IPS-15b (cell line): ENCODE results near the gene PCDHGA10.
"Not testable (repeated sequence)": the region's sequence is repeated elsewhere in the genome, so short reads cannot be mapped to it uniquely, and the experiment has no call there.

Experiments
- H3K27me3 ChIP-seq: one replicate; pipeline ENCODE4 v1.6.1; 2013; ENCODE audit warnings: low read length; ENCODE audit not compliant: control insufficient read depth, insufficient read depth
- H3K36me3 ChIP-seq: one replicate; pipeline ENCODE4 v1.6.1; 2013; ENCODE audit warnings: low read length; ENCODE audit not compliant: control insufficient read depth, insufficient read depth
- H3K4me1 ChIP-seq: one replicate; pipeline ENCODE4 v1.6.1; 2013; ENCODE audit warnings: mild to moderate bottlenecking, low read length; ENCODE audit not compliant: control insufficient read depth, insufficient read depth
- H3K4me3 ChIP-seq: one replicate; pipeline ENCODE4 v1.5.1; 2013; ENCODE audit warnings: low read depth, low read length
- H3K9ac ChIP-seq: one replicate; pipeline ENCODE4 v1.6.1; 2013; ENCODE audit warnings: low read depth, mild to moderate bottlenecking, low read length
- H3K9me3 ChIP-seq: one replicate; pipeline ENCODE4 v1.6.1; 2013; ENCODE audit warnings: mild to moderate bottlenecking, low read length; ENCODE audit not compliant: control insufficient read depth, insufficient read depth

The PCDHGA10 gene

GRCh38 chr5:141383345-141383744, 29.4 kb upstream of the PCDHGA10 start:
- Histone ChIP-seq H3K9ac (no peak overlapping the region), H3K27me3 (peaks cover 10% of the 10 kb centered on the region), H3K36me3 (peaks cover 2% of the 10 kb centered on the region), H3K4me3 (peak overlapping the region; percentile 75), H3K9me3 (peaks cover under 1% of the 10 kb centered on the region), H3K4me1 (no peaks in the 10 kb centered on the region)

- peaks cover 16% of the 10 kb centered on the region for H3K27me3 ChIP-seq
- H3K9ac ChIP-seq, result no peak overlapping the region
- peaks cover 10% of the 10 kb centered on the region for H3K9me3 ChIP-seq
- H3K4me1 ChIP-seq, result no peaks in the 10 kb centered on the region
- H3K36me3 ChIP-seq, result peaks cover 2% of the 10 kb centered on the region
- H3K4me3 ChIP-seq, result no peak overlapping the region
Measured at GRCh38 chr5:141384471-141385267, 28.1 kb upstream of the PCDHGA10 start.

- H3K36me3 ChIP-seq, H3K4me1 ChIP-seq, H3K9ac ChIP-seq: not testable (repeated sequence)
- H3K27me3 ChIP-seq, result peaks cover 16% of the 10 kb centered on the region
- H3K9me3 ChIP-seq, result peaks cover 11% of the 10 kb centered on the region
- peak within 1 kb of the TSS; percentile 65 for H3K4me3 ChIP-seq
Measured at GRCh38 chr5:141387557-141388311, 25.1 kb upstream of the PCDHGA10 start, which contains the start of gene PCDHGB4. PCDHGB4 (plus strand) TSS chr5:141387698; CDS start chr5:141387885, 187 bp downstream.

GRCh38 chr5:141388661-141389060, 24.1 kb upstream of the PCDHGA10 start:
- Histone ChIP-seq H3K36me3 (peaks cover 4% of the 10 kb centered on the region), H3K9me3 (peaks cover 11% of the 10 kb centered on the region), H3K9ac (no peak overlapping the region), H3K4me1 (no peaks in the 10 kb centered on the region), H3K27me3 (peaks cover 13% of the 10 kb centered on the region), H3K4me3 (peak overlapping the region; percentile 28)

- H3K9me3 ChIP-seq, result peaks cover 11% of the 10 kb centered on the region
- no peaks in the 10 kb centered on the region for H3K4me1 ChIP-seq
- H3K36me3 ChIP-seq, result peaks cover 4% of the 10 kb centered on the region
- no peak overlapping the region for H3K9ac ChIP-seq
- H3K27me3 ChIP-seq, result peaks cover 9% of the 10 kb centered on the region
- no peak overlapping the region for H3K4me3 ChIP-seq
Measured at GRCh38 chr5:141389153-141390042, 23.4 kb upstream of the PCDHGA10 start.

- H3K9me3 ChIP-seq, result peaks cover 11% of the 10 kb centered on the region
Measured at GRCh38 chr5:141392429-141393198, 20.2 kb upstream of the PCDHGA10 start, which contains the start of gene PCDHGA8. PCDHGA8 (plus strand) TSS chr5:141392633; CDS start chr5:141392814, 181 bp downstream.

DNA sequence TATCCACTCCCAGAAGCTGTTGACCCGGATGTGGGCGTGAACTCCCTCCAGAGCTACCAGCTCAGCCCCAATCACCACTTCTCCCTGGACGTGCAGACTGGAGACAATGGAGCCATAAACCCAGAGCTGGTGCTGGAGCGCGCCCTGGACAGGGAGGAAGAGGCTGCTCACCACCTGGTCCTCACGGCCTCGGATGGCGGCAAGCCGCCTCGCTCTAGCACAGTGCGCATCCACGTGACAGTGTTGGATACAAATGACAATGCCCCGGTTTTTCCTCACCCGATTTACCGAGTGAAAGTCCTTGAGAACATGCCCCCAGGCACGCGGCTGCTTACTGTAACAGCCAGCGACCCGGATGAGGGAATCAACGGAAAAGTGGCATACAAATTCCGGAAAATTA, 19.5 kb upstream of the PCDHGA10 start:
- Histone ChIP-seq H3K9me3 (peaks cover 11% of the 10 kb centered on the region), H3K9ac (no peak overlapping the region), H3K4me1 (no peaks in the 10 kb centered on the region), H3K4me3 (no peak overlapping the region), H3K27me3 (peaks cover 7% of the 10 kb centered on the region), H3K36me3 (peaks cover 4% of the 10 kb centered on the region)

More at GRCh38 chr5:141392429-141393198, 20.2 kb upstream of the PCDHGA10 start, which contains the start of gene PCDHGA8:
- peaks cover 9% of the 10 kb centered on the region for H3K27me3 ChIP-seq
- H3K4me1 ChIP-seq, result no peaks in the 10 kb centered on the region
- H3K9ac ChIP-seq, result no peak within 1 kb of the TSS
- no peak within 1 kb of the TSS for H3K4me3 ChIP-seq
- peaks cover 4% of the 10 kb centered on the region for H3K36me3 ChIP-seq

- H3K9ac ChIP-seq, H3K9me3 ChIP-seq, H3K4me1 ChIP-seq, H3K27me3 ChIP-seq, H3K36me3 ChIP-seq, H3K4me3 ChIP-seq: not testable (repeated sequence)
Measured at GRCh38 chr5:141394401-141395187, 18.2 kb upstream of the PCDHGA10 start.

DNA sequence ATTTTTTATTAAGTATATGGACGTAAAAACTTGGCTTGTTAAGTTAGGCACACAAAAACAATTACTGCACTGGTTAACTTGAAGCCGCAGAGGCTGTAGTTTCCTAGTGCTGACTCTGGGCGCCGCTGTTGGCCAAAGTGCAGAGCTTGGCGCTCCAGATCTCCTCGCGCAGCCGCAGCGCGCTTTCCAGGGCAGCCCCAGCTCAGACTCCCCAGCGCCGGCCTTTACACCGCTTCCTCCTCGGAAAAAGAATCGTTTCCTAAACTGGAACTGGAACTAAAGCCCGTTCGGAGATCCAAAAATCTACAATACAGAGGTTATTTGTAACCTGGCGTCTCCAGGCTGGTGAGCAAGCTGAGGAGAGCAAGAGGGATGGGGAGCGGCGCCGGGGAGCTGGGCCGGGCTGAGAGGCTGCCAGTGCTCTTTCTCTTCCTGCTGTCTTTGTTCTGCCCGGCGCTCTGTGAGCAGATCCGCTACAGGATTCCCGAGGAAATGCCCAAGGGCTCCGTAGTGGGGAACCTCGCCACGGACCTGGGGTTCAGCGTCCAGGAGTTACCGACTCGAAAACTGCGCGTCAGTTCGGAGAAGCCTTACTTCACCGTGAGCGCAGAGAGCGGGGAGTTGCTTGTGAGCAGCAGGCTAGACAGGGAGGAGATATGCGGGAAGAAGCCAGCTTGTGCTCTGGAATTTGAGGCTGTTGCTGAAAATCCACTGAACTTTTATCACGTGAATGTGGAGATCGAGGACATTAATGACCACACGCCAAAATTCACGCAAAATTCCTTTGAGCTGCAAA, 14.8 kb upstream of the PCDHGA10 start, which contains the start of gene PCDHGB5:
TSS of gene PCDHGB5 (plus strand) at position 192 of the 796 bp plus-strand sequence. CDS start at position 373, 181 bp downstream.
- peak within 1 kb of the TSS; percentile 24 for H3K9ac ChIP-seq
- peak within 1 kb of the TSS; percentile 30 for H3K4me3 ChIP-seq
- H3K9me3 ChIP-seq, H3K36me3 ChIP-seq, H3K4me1 ChIP-seq, H3K27me3 ChIP-seq: not testable (repeated sequence)

DNA sequence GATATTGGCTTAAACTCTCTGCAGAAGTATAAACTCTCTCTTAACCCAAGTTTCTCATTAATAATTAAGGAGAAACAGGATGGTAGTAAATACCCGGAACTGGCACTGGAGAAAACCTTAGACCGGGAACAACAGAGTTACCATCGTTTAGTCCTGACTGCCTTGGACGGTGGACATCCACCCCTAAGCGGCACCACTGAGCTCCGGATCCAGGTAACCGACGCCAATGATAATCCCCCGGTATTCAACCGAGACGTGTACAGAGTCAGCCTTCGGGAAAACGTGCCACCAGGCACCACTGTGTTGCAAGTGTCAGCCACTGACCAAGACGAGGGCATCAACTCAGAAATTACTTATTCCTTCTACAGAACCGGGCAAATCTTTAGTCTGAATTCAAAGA, 14.2 kb upstream of the PCDHGA10 start:
- Histone ChIP-seq H3K4me1 (no peaks in the 10 kb centered on the region), H3K27me3 (no peaks in the 10 kb centered on the region), H3K9ac (no peak overlapping the region), H3K9me3 (peaks cover 4% of the 10 kb centered on the region), H3K4me3 (no peak overlapping the region), H3K36me3 (no peaks in the 10 kb centered on the region)
